Mesodermal cell (in vitro differentiated cells): ENCODE data around the gene NPAS1.

Experiments
- H3K27ac ChIP-seq: 2 replicates; pipeline ENCODE4 v1.7.0; 2013; ENCODE audit warnings: mild to moderate bottlenecking, low read depth, low read length, moderate library complexity; ENCODE audit not compliant: severe bottlenecking
- H3K36me3 ChIP-seq: 2 replicates; pipeline ENCODE4 v1.7.1; 2013; ENCODE audit warnings: mild to moderate bottlenecking, low read length, moderate library complexity; ENCODE audit not compliant: control insufficient read depth, insufficient read depth
- H3K4me1 ChIP-seq: one replicate; pipeline ENCODE4 v1.7.1; 2013; ENCODE audit warnings: mild to moderate bottlenecking, low read length; ENCODE audit not compliant: insufficient read depth, control insufficient read depth, poor library complexity, severe bottlenecking
- H3K4me3 ChIP-seq: 2 replicates; pipeline ENCODE4 v1.7.0; 2013; ENCODE audit warnings: low read length, control low read depth, mild to moderate bottlenecking; ENCODE audit not compliant: insufficient read depth, poor library complexity, severe bottlenecking; ENCODE audit errors: extremely low read depth
- H3K9me3 ChIP-seq: 2 replicates; pipeline ENCODE4 v1.7.1; 2013; ENCODE audit warnings: mild to moderate bottlenecking, low read length, moderate library complexity; ENCODE audit not compliant: control insufficient read depth
- WGBS, 2 experiments: methylation state at CpG; one replicate each; pipeline ENCODE4 v1.1.5; 2013; ENCODE audit warnings: missing lambda C conversion rate in 2 of 2; ENCODE audit not compliant: insufficient coverage in 2 of 2; 5-methylcytosine and 5-hydroxymethylcytosine counted together

Gene NPAS1

GRCh38 chr19:47032171-47032811 lies 12.7 kb downstream of the NPAS1 start:
- WGBS, 2 experiments: 35 to 47% methylated on average over 9 to 13 of the region's 17 CpGs
- Histone ChIP-seq H3K4me3 (no peak overlapping the region), H3K9me3 (no peaks in the 10 kb centered on the region)

GRCh38 chr19:47035127-47036096 lies 15.8 kb downstream of the NPAS1 start:
- Histone ChIP-seq H3K36me3 (peaks cover 3% of the 10 kb centered on the region), H3K4me1 (no peaks in the 10 kb centered on the region), H3K27ac (no peak overlapping the region), H3K4me3 (peak overlapping the region; percentile 27), H3K9me3 (no peaks in the 10 kb centered on the region)
- WGBS, 2 experiments: 26 to 27% methylated on average over 18 to 21 of the region's 35 CpGs

More at GRCh38 chr19:47032171-47032811, 12.7 kb downstream of the NPAS1 start:
- Histone ChIP-seq H3K4me1 (peaks cover 7% of the 10 kb centered on the region), H3K36me3 (no peaks in the 10 kb centered on the region), H3K27ac (no peak overlapping the region)

GRCh38 chr19:47036097-47036651 lies 16.5 kb downstream of the NPAS1 start:
- 47 to 58% methylated on average over 20 to 21 of the region's 26 CpGs for WGBS, 2 experiments
- no peak overlapping the region for H3K27ac ChIP-seq
- H3K36me3 ChIP-seq: peaks cover 3% of the 10 kb centered on the region
- H3K9me3 ChIP-seq: no peaks in the 10 kb centered on the region
- H3K4me3 ChIP-seq: peak overlapping the region; percentile 27
- no peaks in the 10 kb centered on the region for H3K4me1 ChIP-seq

GRCh38 chr19:47037766-47038165 lies 18.1 kb downstream of the NPAS1 start:
- H3K4me1 ChIP-seq: no peaks in the 10 kb centered on the region
- no CpG with 5 or more reads among the region's 1 CpG for WGBS, 2 experiments

GRCh38 chr19:47039239-47039874 lies 19.7 kb downstream of the NPAS1 start:
- H3K36me3 ChIP-seq: peaks cover 9% of the 10 kb centered on the region
- H3K9me3 ChIP-seq: no peaks in the 10 kb centered on the region
- H3K27ac ChIP-seq: no peak overlapping the region
- 96 to 99% methylated on average over 8 to 16 of the region's 17 CpGs for WGBS, 2 experiments
- no peaks in the 10 kb centered on the region for H3K4me1 ChIP-seq
- H3K4me3 ChIP-seq: no peak overlapping the region

More at GRCh38 chr19:47037766-47038165, 18.1 kb downstream of the NPAS1 start:
- Histone ChIP-seq H3K4me3 (no peak overlapping the region), H3K36me3 (peaks cover 9% of the 10 kb centered on the region), H3K9me3 (no peaks in the 10 kb centered on the region), H3K27ac (no peak overlapping the region)

- 90 to 91% methylated on average over 6 to 7 of the region's 8 CpGs for WGBS, 2 experiments
- Histone ChIP-seq H3K27ac (no peak overlapping the region), H3K9me3 (no peaks in the 10 kb centered on the region), H3K4me1 (no peaks in the 10 kb centered on the region), H3K36me3 (peaks cover 14% of the 10 kb centered on the region), H3K4me3 (no peak overlapping the region)
These were observed 21.2 kb downstream of the NPAS1 start for GRCh38 chr19:47040869-47041268.

GRCh38 chr19:47044946-47045866 lies 25.6 kb downstream of the NPAS1 start:
- no peak overlapping the region for H3K4me3 ChIP-seq
- no peak overlapping the region for H3K27ac ChIP-seq
- WGBS, 2 experiments: 96 to 98% methylated on average over 33 to 52 of the region's 56 CpGs

GRCh38 chr19:47045867-47046470 lies 26.3 kb downstream of the NPAS1 start:
- Histone ChIP-seq H3K4me1 (no peaks in the 10 kb centered on the region), H3K9me3 (no peaks in the 10 kb centered on the region), H3K4me3 (no peak overlapping the region), H3K36me3 (peaks cover 11% of the 10 kb centered on the region), H3K27ac (no peak overlapping the region)
- WGBS, 2 experiments: 95 to 98% methylated on average over 43 to 45 of the region's 45 CpGs

More at GRCh38 chr19:47044946-47045866, 25.6 kb downstream of the NPAS1 start:
- peaks cover 11% of the 10 kb centered on the region for H3K36me3 ChIP-seq
- no peaks in the 10 kb centered on the region for H3K9me3 ChIP-seq
- no peaks in the 10 kb centered on the region for H3K4me1 ChIP-seq

GRCh38 chr19:47047272-47047762 lies 27.7 kb downstream of the NPAS1 start:
- peaks cover 9% of the 10 kb centered on the region for H3K36me3 ChIP-seq
- no peaks in the 10 kb centered on the region for H3K9me3 ChIP-seq
- H3K27ac ChIP-seq: no peak overlapping the region
- no peaks in the 10 kb centered on the region for H3K4me1 ChIP-seq
- peak overlapping the region; percentile 99 for H3K4me3 ChIP-seq
- 86 to 88% methylated on average over 5 to 9 of the region's 13 CpGs for WGBS, 2 experiments
